ENCODE measurements around the gene CRIM1.
"Not testable (repeated sequence)": the region's sequence is repeated elsewhere in the genome, so short reads cannot be mapped to it uniquely, and the experiment has no call there.

The CRIM1 gene, protein sequence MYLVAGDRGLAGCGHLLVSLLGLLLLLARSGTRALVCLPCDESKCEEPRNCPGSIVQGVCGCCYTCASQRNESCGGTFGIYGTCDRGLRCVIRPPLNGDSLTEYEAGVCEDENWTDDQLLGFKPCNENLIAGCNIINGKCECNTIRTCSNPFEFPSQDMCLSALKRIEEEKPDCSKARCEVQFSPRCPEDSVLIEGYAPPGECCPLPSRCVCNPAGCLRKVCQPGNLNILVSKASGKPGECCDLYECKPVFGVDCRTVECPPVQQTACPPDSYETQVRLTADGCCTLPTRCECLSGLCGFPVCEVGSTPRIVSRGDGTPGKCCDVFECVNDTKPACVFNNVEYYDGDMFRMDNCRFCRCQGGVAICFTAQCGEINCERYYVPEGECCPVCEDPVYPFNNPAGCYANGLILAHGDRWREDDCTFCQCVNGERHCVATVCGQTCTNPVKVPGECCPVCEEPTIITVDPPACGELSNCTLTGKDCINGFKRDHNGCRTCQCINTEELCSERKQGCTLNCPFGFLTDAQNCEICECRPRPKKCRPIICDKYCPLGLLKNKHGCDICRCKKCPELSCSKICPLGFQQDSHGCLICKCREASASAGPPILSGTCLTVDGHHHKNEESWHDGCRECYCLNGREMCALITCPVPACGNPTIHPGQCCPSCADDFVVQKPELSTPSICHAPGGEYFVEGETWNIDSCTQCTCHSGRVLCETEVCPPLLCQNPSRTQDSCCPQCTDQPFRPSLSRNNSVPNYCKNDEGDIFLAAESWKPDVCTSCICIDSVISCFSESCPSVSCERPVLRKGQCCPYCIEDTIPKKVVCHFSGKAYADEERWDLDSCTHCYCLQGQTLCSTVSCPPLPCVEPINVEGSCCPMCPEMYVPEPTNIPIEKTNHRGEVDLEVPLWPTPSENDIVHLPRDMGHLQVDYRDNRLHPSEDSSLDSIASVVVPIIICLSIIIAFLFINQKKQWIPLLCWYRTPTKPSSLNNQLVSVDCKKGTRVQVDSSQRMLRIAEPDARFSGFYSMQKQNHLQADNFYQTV

DNA sequence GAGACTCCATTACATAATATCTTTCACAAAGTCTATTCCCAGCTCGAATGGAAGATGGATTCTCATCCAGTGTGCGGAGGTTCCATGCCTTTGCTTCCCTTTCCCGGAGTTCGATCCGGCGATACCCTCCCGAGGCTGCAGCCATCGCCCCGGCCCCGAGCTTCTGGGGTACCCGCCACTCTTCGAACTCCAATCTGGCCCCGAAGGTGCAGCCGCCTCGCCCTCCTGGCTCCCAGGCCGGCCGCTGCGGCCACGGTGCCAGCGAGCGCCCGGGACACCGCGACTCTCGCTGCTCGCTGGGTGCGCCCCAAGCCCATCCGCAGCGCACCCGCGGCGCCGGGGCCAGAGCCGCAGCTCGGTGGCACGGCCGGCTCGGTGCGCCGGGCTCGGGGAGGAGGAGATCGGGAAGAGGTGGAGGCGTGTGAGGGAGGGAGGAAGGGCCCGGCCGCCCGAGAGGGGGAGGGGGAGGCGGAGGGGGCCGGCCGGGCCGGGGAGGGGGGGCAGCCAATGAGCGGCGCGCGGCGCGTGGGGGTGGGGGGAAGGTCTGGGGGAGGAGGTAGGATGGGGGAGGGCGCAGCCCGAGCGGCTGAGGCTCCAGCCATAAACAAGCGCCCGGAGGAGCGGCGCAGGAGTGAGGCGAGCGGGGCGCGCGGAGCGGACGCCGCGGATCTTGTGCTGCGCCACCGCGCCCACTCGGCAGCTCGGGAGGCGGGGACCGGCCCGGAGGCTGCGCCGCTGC lies at the start of gene CRIM1:
Gene CRIM1, plus strand, starts transcription at position 628 of the 739 bp plus-strand sequence. CDS start 515 bp downstream, outside the sequence.
- DNase-seq = peak; percentile 72

DNA sequence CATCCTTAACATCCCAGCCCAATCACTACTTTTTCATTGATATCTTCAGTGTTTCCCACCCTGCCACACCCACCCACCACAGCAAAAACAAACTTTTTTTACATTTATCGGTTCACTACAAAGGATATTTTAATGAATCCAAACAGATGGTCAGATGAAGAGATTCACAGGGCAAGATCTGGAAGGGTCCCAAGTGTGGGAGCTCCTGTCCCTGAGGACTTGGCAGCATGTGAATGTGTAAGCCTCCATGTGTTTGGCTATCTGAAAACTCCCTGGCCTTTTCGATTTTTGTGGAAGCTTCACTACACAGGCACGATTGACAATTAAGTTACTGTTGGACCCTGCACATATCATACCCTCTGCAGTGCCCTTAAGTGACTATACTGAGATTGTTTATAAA lies 48.1 kb upstream of the CRIM1 start:
- no peak for DNase-seq

DNA sequence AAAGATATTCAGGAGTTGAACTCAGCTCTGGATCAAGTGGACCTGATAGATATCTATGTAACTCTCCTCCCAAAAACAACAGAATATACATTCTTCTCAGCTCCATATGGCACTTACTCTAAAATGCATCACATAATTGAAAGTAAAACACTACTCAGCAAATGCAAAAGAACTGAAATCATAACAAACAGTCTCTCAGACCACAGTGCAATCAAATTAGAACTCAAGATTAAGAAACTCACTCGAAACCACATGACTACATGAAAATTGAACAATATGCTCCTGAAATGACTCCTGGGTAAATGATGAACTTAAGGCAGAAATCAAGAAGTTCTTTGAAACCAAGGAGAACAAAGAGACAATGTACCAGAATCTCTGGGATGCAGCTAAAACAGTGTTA lies 45.1 kb upstream of the CRIM1 start:
- DNase-seq = not testable (repeated sequence)

- DNase-seq = no peak
Observed at GRCh38 chr2:36318547-36318946, 37.0 kb upstream of the CRIM1 start.

GRCh38 chr2:36322108-36322507 lies 33.5 kb upstream of the CRIM1 start:
- DNase-seq = no peak

GRCh38 chr2:36326286-36326685 lies 29.3 kb upstream of the CRIM1 start:
- DNase-seq = no peak

GRCh38 chr2:36329251-36329650 lies 26.3 kb upstream of the CRIM1 start:
- DNase-seq = no peak

DNA sequence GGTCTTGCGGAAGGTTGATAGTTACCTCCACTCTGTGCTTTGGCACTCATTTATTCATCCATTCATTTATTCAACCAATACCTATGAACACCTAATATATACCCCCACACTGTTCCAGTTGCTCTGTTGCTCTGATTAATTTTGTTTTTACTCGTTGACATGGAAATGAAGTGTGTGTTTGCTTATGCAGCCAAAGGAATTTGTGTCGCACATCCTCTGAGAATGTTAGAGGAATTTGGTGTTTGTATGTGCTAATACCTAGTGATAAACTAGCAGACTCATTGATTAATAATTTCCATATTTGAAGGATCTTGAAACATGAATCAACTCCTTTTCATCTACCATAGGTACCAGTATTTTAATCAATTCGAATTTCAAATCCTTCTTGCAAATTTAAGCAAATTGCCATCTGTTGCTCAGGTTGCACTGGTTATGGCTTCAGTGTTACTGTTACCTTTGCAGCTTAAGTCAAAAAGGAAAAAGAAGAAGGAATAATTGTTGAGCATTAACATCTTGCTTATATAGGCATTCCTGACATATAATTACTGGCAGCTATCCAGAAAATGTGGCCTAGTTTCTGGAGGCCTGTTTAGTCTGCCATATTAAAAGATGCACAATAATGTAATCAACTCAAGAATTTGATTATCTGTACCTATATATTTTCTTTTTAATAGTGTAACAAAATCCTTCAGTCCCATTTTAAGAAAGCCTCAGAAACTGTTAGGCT lies 25.7 kb upstream of the CRIM1 start:
- no peak for DNase-seq

DNA sequence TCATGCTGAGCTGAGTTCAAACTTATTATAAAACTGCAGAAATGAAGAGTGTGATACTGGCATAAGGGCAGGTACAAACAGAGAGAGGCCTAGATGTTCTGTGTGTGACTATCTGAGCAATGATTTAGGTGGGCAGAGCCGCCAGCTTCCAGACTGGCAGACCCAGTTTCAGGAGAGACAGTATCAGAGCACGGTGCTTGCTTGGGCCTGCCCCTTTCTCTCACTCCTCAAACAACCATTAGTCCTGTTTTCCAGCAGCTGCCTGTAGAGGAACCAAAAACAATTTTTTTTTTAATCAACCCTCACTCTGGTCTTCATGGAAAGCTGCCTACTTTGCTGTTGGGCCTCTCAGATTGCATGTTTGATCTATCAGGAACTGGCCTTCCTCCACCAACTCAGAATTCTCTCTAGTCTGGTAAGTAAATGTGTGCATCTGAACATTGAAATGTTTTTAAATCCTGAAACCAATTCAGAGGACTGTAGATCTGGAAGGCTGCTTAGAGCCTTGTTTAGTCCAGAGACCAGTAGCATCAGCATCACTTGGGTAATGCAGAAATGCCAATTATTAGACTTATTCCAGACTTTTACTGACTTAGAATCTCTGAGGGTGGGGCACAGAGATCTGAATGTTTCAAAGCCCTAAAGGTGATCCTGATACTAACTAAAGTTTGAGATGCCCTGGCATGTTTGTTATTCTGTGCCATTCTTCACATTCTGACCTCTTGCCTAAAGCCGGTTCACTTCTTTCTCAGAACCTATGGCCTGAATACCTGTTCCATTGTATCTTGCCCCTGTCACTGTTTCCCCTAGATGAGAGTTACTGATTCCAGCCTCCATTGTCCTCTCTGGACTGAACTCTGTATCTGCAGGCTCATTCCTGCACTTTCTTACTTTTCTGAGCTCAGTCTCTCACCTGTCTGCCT lies 24.8 kb upstream of the CRIM1 start:
- no peak for DNase-seq

GRCh38 chr2:36333350-36334012 lies 22.1 kb upstream of the CRIM1 start:
- no peak for DNase-seq

DNA sequence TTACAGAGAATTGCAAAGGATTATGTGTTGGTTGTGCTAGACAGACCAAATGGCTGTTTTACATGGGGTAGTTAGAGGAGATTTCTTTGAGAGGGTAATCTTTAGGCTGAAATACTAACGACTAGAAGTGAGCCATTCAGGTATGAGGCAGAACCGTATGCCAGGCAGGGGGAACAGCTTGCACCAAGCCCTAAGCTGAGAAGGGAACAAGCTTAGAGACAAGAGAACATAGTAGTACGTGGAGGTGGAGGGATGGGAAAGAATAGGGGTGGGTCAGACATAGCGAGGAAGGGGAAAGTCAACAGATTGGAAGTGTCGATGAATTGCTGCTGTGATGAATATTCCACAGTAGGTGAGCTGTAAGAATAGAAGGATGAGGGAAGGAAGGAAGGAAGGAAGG lies 20.0 kb upstream of the CRIM1 start:
- DNase-seq = no peak

GRCh38 chr2:36336321-36336720 lies 19.3 kb upstream of the CRIM1 start:
- no peak for DNase-seq

GRCh38 chr2:36337354-36337753 lies 18.2 kb upstream of the CRIM1 start:
- DNase-seq = no peak

- no peak for DNase-seq
Observed at GRCh38 chr2:36338124-36338826, 17.3 kb upstream of the CRIM1 start.

DNA sequence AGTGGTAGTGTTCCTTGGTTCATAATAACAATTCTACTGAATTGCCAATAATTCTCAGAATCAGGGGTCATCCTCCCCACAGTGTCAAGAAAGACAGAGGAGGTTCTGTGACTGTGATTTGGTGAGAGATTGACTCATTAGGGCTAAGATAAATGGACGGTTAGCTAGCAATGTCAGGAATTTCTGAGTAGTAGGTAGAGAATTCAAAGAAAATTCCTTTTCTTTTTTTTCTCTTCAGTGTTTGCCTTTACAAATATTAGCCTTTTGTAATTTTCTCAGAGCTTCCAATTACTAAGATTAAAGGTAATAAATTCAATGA lies 16.8 kb upstream of the CRIM1 start:
- no peak for DNase-seq

DNA sequence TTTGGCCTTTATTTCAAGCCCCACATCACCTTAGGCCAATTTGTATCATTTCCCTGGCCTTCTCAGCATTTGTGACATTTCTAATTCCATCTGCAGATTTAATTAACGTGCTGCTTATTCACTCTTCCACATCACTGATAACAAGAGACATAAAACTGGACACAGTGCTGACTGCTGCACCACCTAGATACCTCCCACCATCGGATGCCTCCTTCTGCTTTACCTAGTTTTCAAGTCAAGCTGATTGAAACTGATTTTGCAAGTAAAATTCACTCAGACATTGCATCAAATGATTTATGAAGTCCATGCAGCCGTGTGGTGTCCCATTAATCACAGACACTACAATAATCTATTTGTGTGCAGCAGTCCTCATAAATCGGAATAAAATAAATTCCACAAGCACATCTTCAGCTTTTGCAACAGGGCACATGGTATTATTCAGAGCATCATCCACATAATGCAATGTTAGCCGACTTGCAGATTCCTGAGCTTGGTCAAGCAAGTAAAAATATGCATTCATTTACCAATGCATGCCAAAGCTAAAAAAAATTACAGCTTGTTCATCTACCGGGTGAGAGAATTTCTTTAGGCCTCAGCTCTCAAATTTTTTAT lies 15.9 kb upstream of the CRIM1 start:
- no peak for DNase-seq

DNA sequence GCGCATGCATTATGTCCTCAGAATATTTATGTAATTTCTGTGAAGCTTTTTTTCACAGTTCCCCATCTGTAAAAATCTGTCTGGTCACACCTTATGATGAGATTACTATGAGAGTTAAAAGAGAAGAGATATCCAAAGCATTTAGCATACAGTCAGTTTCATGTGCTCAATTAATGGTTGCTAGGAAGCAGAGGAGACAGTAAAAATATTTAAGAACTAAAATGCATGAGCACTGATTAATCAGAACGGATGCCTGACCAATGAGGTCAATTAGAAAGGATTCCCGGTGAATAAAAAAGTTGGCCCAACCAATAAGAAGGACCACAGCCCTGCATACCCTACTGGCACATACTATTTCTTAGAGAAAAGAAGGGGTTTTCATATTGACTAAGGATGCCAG lies 12.0 kb upstream of the CRIM1 start:
- no peak for DNase-seq

GRCh38 chr2:36348721-36349120 lies 6.9 kb upstream of the CRIM1 start:
- no peak for DNase-seq

DNA sequence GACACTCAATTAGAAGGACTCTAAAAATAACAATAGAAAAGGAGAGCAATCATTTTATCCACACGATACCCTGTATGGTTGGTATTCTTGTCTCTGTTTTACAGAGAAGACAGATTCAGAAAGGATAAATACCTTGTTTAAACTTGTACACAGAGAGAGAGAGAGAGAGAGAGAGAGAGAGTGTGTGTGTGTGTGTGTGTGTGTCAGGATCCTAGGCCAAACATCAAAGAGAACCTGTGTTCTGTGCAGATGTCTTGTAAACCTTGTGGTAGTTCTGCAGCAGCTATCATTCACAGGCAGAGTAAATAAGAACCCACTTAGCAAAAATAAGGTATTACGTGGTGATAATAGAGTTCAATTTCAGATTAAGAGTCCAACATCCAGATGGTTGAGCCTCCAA lies 4.3 kb upstream of the CRIM1 start:
- no peak for DNase-seq

Measured in stimulated activated CD4-positive, alpha-beta T cell treated with anti-CD3 and anti-CD28 coated beads, Interleukin-15, amount 100 ng/mL, for 24 hours (primary cell).